LNCAP (cell line): Measurements from ENCODE around the gene GALNT1.

Experiments
- TF ChIP-seq, protein P1 (sequence below): fragments of 450-650 bp; IDR thresholded peaks from 2 replicates; pipeline ENCODE4 v1.5.1; 2017; ENCODE audit warnings: mild to moderate bottlenecking

The GALNT1 gene

GRCh38 chr18:35688757-35689156, 107.2 kb downstream of the GALNT1 start:
- TF ChIP-seq, protein P1, sequence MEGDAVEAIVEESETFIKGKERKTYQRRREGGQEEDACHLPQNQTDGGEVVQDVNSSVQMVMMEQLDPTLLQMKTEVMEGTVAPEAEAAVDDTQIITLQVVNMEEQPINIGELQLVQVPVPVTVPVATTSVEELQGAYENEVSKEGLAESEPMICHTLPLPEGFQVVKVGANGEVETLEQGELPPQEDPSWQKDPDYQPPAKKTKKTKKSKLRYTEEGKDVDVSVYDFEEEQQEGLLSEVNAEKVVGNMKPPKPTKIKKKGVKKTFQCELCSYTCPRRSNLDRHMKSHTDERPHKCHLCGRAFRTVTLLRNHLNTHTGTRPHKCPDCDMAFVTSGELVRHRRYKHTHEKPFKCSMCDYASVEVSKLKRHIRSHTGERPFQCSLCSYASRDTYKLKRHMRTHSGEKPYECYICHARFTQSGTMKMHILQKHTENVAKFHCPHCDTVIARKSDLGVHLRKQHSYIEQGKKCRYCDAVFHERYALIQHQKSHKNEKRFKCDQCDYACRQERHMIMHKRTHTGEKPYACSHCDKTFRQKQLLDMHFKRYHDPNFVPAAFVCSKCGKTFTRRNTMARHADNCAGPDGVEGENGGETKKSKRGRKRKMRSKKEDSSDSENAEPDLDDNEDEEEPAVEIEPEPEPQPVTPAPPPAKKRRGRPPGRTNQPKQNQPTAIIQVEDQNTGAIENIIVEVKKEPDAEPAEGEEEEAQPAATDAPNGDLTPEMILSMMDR = no peak

DNA sequence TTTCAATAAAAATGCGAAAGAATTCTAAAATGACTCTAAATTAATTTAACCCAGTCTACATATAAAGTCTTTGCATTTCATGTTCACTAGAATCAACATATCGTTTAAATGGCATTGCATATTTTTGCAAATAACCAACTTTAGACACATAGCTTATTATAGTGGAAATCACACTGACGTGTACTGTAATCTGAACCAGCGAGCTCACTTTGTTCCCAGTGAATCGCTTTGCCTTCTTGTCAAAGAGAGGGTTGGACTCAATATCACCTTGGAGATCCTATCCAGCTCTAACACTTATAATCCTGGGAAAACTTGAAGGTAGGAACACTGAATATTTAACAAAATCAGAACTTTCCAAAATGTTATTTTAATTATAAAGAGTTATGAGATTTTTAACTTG, 108.2 kb downstream of the GALNT1 start:
- TF ChIP-seq, protein P1 = no peak

GRCh38 chr18:35691625-35692024, 110.1 kb downstream of the GALNT1 start:
- TF ChIP-seq, protein P1 = no peak

DNA sequence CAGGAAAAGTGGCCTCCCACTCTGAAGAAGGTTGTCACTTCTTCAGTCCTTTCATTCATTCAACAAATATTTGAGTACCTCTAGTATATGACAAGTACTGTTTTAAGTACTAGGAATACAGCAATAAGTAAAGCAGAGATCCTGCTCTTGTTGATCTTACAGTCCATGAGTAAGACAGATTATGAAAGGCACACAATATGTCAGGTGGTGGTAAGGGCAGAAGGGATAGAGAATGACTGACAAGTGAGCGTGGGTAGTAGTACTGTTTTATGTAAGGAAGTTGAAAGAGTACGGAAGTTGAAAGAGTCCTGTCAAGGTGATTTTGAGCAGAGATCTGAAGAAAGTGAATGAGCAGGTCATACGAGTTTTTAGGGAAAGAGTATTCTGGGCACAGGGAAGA, 111.3 kb downstream of the GALNT1 start:
- TF ChIP-seq, protein P1 = no peak

DNA sequence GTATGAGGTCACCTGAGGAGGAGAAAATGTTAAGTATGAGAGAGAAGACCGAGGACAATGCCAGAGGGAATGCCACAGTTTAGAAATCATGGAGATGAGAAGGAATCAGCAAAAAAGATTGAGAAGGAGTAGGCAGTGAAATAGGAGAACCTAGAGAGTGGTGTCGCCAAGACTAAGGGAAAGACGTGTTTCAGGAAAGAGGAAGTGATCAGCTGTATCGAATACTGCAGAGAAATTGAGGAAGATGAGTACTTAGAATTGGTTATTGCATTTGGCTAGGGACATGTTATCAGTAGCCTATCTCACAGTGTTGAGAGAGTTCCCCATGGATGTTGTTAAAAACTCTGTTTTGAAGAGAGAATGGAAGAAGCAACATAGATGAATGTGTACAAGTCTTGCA, 112.3 kb downstream of the GALNT1 start:
- TF ChIP-seq, protein P1 = no peak

GRCh38 chr18:35694808-35695207, 113.3 kb downstream of the GALNT1 start:
- TF ChIP-seq, protein P1 = no peak

GRCh38 chr18:35695384-35695783, 113.8 kb downstream of the GALNT1 start:
- TF ChIP-seq, protein P1 = no peak

- TF ChIP-seq, protein P1 = no peak
These were observed 114.3 kb downstream of the GALNT1 start for GRCh38 chr18:35695803-35696202.
